ENCODE results near the gene JARID2.

Gene JARID2

DNA sequence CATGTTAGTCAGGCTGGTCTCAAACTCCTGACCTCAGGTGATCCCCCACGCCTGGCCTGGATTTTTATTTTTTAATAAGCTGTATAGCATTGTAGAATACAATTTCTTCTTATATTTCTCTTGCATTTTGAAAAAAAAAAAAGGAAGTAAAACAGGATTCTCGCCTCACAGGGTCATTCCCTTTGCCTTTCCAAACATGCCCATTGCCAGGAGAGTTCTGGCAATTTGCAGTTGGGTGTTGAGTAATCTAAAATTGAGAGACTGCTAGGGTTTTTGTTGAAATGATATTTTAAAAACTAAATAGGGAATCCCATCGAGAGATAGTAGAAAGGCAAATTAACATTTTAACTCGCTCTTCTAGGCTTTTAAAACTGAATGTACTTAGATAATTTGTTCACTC is 196.1 kb downstream of the JARID2 start:
- no peak for DNase-seq (ENCODE audit: low read depth)

DNA sequence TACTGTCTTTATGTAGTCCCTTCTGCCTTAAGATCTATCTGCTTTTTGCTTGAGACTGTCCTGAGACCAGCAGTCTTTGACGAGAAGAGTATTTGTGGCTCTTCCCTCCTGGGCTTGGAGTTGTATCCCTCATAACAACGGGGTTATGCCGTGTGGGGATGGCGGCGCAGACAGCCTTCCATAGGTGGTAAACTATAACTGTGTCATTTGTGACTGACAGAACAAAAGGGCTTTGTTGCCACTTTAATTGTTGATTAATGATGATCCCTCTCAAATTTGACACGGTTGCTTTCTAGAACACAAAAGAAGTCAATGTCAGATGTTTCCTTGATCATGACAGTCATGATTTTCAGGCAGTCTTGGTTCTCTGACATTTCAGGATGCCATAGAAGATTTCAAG is 196.6 kb downstream of the JARID2 start:
- no peak for DNase-seq (ENCODE audit: low read depth)

DNA sequence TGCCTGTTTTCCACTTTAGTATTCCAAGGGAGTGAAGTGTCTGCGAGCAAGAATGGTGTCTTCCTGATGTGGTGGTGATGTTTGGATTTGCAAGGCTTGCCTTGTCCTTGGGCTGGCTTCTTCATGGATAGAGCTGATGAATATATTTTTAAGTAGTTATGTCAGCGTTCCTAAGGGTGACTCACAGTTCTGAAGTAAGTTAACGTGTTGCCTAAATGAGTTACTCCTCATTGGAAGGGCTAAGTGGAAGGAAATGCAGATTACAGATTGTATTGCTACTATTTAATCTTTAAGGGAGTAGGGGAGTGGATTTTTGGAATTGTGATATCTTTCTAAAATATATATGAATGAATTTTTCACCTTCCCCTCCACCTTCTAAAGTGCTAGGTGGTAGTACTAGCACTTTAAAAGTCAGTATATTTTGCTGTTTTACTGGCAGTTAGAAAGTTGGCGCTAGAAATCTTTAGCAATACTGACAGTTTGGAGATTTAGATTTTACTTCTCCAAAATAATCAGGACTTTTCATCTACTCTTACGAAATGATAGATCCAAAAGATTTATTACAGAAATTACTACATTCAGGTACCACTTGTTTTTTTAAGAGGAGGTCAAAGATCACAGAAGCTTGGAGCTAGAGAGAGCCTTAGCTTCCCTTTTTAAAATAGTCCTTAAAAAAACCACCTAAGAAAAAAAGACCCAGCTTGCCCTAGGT is 197.4 kb downstream of the JARID2 start:
- no peak for DNase-seq (ENCODE audit: low read depth)

DNA sequence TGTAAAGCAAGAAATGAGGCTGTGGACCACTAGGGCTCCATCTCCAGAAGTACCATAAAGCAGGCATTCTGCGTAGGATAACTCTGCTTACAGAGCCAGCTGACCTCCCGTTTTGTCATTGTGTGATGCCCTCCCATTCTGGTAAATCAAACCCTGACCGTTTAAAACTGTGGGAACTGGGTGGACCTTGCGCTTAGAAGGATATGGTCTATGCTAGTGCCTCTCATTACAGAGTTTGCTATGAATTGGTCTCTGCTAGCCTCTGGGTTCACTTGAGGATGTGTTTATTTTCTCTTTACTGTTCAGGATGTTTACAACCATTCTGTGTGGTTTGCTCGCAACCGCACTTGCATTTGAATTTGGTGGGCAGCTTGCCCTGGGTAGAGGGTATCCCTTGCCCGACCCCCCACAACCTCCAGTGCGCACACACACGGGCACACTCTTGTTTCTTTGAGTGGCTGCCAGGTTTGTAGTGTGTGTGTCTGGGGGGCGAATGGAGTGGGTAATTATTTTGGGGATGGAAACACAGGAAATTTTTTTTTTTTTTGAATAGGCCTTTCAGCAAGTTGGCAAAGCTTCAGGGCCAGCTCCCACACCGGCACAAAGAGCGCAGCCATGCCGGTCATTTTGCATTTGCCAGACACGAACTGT is 198.3 kb downstream of the JARID2 start:
- no peak for DNase-seq (ENCODE audit: low read depth)

DNA sequence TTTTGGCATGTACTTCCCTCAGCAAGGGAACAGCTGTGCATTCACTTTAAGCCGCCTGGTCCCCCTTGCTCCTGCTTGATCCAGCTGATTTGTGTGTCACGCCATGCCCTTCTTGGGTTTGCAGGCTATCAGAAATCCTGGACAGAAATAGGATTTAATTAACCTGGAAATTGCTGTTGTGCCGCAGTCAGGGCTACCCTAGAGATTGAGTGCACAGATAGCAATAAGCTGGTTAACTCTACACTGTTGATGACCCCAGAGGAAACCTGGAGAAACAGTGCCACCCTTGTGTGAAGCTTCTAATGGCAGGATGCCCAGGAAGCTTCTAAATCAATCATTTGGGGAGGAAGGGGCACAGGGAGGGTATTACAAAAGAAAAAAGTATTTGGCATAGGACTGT is 199.0 kb downstream of the JARID2 start:
- DNase-seq (ENCODE audit: low read depth) = no peak

DNA sequence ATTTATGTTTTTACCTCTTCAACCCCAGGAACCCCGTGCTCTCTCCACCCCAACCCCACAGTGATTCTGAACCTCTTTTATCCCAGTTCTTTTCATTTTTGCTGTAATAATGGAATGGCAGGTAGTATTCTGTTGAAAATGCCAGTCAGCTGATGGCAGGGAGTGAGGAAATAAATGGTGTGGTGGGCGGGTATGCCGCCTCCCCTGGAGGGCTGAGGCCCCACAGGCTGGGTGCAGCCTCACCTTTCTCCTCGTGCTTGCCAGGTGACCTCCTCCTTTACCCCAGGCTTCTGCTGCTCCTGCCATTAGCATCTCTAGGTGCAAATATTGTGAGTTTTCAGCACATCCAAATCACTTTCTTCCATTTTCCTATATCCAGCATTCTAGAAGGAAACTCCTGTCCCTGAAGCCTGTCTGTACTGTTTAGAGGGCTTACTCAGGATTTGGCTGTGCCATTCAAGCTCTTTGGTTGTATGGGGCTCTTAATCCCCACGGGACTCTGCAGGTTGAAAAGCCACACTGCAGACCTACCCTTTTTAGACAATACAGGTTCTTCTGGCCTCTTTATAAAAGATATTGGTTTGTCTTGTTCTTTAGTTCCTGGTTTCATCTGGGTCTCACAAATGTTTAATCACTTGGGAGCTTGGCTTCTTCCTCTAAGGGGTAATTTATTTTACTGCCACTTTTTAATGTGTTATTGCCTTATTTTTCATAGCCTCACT is 201.8 kb downstream of the JARID2 start:
- DNase-seq (ENCODE audit: low read depth) = no peak

DNA sequence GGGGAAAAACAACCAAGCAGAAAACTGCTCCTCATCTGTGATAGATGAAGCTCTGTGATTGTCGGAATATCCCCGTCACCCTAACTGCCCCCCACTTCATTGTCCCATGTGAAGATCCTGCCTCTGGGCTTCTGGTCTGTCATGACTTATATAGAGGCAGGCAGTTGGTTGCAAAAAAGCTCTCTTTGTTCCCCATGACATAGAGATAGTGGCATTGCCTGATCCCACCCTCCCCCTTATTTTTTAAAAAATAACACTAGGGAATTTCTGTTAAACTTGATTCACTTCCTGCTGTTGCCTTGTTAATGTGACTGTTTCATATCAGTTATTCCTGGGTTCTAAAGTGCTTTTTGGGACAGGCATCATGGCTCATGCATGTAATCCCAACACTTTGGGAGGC is 203.1 kb downstream of the JARID2 start:
- DNase-seq (ENCODE audit: low read depth) = no peak

DNA sequence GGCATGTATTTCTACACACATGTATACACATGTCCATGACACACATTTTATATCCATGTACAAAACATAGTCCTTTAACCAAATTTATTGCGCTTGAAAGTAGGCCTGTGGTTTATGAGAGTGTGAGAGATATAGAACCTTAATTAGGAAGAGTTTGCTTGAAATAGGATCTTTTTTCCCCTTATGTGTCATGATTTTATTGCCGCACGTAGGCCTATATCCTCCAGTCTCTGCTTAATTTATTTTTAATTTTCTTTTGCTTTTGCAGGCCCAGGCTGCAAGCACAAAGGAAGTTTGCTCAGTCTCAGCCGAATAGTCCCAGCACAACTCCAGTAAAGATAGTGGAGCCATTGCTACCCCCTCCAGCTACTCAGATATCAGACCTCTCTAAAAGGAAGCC is 205.9 kb downstream of the JARID2 start:
- no peak for DNase-seq (ENCODE audit: low read depth)

DNA sequence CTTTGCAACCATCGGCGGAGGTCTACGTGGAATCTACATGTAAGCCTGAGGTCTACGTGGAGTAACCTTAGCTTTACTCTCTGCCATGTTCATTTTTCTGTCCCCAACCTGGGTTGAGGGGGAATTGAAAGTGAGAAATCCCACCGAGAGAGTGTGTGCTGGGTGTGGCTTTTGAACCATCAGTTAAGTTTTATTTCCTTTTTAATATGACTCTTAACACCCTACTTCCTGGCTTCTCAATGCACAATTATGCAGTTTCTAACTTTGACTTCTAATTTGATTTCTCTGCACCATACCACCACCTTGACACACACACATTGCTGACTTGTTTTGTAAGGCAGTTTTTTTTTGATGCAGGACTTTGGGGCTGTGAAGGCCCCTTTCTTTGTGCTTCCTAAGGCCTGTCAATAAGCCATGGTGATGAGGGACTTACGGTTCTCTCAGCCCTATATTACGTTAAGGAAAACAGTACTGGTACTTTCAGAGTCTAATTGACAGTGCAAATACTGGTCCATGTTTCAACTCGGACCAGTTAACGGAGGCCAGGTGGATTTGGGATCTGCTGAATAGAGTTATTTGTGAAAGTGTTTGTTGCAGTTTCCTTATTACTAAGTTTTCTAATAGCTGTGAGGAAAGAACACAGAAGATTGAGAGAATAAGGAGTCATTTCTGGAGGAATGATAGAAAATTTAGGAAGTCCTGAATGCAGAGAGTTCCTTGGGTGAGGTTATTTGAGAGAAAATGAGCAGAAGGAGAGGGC is 206.5 kb downstream of the JARID2 start:
- DNase-seq (ENCODE audit: low read depth) = no peak

DNA sequence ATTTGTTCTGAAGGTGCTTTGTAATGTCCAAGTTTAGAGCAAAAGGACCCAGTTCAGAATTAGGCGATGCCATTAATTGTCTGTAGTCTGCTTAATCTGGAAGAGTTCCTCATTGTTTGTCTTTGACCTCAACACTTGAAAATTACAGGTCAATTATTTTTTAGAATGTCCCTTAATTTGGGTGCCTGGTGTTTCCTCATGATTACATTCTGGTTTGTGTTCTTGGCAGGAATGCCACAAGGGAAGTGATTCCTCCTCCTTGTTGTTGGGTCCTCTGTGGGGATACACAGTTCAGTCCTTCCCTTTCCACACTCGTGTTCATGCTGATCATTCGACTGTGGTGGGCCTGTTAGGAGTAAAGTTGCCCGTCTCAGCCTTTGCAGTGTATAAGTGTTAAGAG is 207.3 kb downstream of the JARID2 start:
- no peak for DNase-seq (ENCODE audit: low read depth)

DNA sequence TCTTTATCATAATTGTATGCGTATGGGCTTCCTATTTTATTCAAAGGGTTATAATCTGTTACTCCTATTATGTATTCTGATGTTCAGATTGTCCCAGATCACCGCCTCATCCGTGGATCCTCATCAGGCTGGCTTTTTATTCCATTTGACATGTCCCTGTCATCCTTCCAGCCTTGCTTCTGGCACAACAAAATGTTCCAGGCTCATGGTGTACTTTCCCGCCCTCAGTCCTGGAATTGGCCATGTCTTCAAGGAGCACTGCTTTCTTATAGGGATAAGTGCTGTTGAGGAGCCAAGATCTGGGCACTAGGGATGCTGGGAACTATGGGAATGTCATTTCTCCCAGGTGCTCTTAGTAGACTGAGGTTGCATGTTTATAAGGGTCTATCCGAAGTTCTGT is 207.8 kb downstream of the JARID2 start:
- DNase-seq (ENCODE audit: low read depth) = no peak

DNA sequence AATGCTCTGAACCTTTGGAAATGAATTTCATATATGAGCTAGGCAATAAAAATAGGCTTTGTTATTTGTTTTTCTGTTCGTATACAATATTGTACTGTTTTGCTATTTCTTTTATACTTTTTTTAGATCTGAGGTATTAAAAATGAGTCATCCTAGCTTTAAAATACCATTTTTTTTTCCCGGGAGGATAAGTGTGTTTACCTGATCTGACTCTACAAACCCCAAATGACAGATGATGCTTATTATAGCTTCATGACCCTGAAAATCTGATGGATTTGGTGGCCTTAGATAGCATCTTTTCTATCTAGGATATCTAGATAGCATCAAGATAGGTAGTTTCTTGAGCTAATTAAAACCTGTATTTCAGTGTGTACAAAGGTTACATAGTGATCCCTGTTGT is 210.6 kb downstream of the JARID2 start:
- DNase-seq (ENCODE audit: low read depth) = no peak

DNA sequence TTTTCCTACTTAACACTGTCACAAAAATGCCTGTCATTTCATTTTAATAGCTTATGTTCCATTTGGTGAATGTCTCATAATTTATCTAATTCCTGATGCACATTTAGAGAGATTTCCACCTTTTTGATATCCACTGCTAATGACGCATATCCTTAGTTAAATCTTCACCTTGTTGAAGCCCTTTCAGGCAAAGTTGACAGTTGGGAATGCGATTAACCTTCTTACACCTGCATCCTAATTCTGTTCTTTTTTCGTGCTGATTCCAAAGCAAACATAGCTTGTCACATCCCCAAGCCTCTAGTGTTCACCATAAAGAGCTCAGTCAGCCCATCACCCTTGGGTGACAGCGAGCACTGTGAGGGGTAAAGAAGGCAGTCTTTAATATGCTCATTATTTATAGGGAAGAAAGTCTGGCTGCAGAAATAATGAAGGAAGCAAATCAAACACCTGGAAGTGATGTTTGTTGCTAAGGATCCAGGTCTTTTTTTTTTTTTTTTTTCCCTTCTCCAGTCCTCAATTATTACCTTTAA is 211.3 kb downstream of the JARID2 start:
- no peak for DNase-seq (ENCODE audit: low read depth)

DNA sequence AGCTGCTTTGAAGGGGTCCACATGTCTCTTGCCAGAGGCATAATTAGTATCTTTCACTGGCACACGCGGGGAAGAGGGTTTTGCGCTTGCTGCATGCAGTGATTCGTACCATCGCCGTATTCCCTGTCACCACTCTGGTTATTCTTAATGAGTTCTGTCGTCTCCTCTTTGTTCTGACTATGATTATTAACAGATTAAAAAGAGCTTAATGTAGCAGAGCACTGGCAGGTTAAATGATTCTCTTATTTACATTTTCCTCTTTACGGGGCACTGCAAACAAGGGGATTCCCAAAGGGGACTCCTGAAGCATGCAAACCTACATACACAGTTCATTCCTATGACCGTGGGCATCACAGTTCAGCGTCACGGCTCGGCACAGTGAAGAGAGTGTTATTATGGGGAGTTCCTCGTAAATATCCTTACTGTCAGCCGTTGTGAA is 212.2 kb downstream of the JARID2 start:
- DNase-seq (ENCODE audit: low read depth) = no peak

DNA sequence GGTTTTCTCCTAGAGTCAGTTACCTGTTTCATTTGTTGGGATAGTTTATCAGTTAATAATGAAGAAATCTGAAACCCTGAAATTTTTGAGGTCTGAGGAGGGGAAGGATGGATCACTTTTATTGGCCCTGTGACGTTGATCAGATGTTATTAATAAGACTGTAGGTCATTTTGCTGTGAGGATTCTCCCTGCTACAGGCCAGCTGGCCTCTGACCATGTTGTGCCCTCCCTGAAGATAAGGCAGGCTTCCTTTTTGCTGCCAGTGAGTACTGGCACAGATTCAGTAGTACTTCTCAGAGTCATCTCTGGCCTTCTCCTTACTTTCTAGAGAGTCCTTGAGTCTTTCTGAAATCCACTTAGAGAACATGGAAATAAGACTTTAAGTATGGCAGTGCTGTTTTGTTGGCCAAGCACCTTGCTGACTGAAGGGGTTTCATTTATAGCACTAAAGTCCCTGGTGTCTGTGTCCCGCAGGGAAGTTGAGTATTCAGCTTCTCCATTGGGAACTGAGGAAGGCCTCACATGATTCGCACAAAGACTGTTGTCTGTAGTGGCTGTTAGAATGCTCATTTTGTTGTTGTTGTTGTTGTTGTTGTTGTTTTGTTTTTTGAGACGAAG is 214.3 kb downstream of the JARID2 start:
- no peak for DNase-seq (ENCODE audit: low read depth)

DNA sequence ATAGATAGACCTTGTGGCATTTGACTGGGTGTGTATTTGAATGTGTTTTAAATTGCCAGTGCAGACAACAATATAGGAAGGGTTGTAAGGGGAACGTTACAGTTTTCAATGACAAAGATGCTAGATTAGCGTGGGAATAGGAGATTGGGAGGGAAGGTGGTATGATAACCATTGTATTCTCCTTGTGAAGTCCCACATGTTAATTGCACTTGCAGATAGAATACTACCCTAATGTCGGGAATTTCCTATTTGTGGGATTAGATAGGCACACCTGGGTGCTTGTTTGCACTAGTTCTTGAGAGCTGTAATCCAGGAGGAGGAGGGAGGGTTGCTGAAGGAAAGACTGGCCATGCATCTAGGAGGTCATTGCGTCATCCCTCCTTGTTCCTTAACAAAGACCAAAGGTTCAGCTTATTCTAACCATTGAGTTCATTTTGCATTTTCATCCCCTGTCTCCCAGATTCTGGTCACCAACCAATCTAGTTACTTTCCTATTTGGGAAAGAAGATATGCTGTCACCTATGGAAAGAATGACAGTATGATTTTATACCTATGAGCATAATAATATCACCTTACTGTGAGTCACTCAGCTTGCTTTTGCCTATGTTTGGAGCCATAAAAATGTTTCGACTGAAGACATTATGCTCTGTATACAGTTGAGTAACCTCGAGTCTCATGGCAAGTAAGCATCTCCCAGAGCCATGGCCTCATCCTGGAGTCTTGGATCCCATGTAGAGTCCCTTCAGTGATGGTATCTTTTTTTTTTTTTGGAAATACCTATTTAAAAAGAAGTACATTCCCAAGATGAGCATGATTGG is 215.5 kb downstream of the JARID2 start:
- no peak for DNase-seq (ENCODE audit: low read depth)

DNA sequence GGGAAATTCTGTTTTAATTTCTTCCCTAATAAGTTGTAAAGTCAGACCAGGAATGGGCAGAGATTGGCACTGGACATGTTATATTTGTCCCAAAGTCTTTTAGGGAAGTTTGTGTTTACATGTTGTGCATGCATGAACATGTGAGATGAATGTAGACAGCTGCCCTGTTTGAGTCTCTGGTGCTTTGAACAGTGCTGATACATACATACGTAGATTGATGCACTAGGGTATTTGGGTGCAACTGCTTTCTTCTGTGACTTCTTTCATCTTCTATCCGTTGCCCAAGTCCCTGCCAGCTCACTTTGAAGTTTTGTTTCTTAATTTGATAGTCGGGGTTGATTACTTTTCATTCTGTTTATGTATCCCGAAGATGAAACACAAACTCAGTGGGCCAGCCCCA is 216.4 kb downstream of the JARID2 start:
- no peak for DNase-seq (ENCODE audit: low read depth)

DNA sequence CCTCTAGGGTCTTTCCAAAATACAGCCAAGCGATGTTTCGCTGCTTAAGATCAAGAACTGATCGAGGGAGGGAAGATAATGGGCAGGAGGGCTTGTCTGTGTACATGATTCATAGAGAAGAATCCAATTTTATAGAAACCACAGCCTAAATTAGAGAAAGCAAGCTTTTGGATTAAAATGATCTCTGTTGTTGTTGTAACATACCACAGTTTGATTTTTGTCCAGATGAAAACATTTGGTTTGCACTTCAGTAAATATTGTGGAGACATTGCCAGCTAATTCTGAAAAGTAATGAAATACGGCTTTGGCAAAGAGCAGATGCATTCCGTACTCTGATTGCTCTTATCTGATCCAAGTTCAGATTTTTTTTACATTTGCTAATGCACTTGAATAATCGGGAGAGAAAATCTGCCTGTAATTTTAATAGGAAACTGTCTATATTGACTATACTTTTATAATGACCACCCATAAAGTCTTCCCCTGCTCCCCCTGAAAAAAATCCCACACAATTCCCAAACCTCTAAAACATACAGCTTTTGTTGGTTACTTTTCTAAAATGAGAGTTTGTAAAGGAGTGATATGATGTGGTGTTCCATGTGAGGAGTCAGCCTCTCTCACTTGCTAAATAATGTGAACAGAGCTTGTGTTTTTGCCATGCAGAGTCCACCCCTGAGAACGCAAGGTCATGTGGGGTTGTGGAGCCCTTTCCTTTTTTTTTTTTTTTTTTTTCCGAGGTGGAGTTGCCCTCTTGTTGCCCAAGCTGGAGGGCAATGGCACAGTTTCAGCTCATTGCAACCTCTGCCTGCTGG is 217.1 kb downstream of the JARID2 start:
- DNase-seq (ENCODE audit: low read depth) = no peak

DNA sequence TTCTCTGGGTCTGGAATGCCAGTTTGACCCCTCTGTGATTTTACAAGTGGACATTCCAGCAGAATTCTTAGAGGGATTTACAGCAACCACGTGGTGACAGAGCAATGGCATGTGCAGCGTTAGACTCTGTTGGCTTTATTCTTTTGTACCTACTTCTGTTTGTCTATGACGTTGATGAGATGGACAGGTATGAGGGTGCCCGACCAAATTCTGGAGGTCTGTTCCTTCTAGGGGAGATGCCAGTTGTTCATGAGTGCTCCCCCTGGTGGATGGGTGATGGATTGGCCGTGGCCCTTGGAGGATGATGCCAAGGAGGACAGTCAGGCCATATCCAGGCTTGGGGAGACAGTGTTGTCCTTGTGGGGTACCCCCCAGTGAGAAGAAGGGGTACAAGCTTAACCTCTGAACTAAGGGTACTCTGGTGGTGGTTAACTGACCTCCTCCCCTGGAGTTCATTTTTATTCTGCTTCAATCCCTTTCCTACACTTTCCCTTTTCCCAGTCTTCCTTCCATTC is 218.4 kb downstream of the JARID2 start:
- peak; percentile 36 for DNase-seq (ENCODE audit: low read depth)

DNA sequence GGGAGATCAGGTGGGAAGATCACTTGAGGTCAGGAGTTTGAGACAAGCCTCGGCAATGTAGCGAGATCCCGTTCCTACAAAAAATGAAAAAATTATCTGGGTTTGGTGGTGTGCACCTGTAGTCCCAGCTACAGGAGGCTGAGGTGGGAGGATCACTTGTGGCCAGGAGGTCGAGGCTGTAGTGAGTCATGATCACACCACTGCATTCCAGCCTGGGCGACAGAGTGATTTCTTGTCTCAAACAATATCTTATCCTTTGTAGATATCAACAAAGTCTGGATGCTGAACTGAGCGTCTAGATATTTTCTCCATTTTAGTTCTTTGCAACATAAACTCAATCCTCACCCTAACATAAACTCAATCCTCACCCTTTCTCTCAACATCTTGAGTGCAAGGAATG is 219.3 kb downstream of the JARID2 start:
- DNase-seq (ENCODE audit: low read depth) = no peak
